ENCODE measurements around the gene CFAP61. TPM values are rescaled to one million over a fixed set of nuclear protein-coding genes. Genes with fewer than 3 reads are reported as not detected.

Gene CFAP61
- total RNA-seq, 6 donors from 2014 or later = 0.37 to 14.3 (median 6.1) TPM

DNA sequence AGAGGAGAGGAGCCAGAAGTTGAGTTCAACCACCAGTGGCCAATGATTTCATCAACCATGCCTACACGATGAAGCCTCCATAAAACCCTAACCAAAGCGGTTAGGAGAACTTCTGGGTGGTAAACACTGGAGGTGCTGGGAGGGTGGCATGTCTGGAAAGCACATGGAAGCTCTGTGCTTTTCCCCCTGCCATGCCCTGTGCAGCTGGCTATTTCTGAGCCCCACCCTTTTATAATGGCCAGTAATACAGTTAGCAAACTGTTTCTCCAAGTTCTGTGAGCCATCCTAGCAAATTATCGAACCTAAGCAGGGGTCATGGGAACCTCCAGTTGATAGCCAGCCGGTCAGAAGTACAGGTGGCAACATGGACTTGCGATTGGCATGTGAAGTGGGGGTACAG, 167.8 kb downstream of the CFAP61 start:
- ATAC-seq (ENCODE audit: low FRiP score in 2 of 2) (no peak), DNase-seq (no peak)
- WGBS, 2 donors = 72 to 86% methylated on average over 4 to 5 of the region's 5 CpGs
- no peaks in the 10 kb centered on the region for H3K36me3 ChIP-seq
- no peaks in the 10 kb centered on the region for H3K27me3 ChIP-seq
- no peaks in the 10 kb centered on the region for H3K9me3 ChIP-seq
- TF ChIP-seq POLR2AphosphoS5 (IDR thresholded peaks at IDR 0.05) (no peak), EP300 (IDR thresholded peaks at IDR 0.05) (no peak), POLR2A (IDR thresholded peaks at IDR 0.05) (no peak)
- no peak overlapping the region for H3K4me3 ChIP-seq
- no peak overlapping the region for H3K27ac ChIP-seq
- H3K4me1 ChIP-seq = no peaks in the 10 kb centered on the region

GRCh38 chr20:20223981-20224380, 171.6 kb downstream of the CFAP61 start:
- Histone ChIP-seq H3K27ac (no peak overlapping the region), H3K27me3 (no peaks in the 10 kb centered on the region), H3K9me3 (peaks cover 0 to 4% (median 0%) of the 10 kb centered on the region in 4 donors), H3K4me3 (no peak overlapping the region), H3K4me1 (no peaks in the 10 kb centered on the region), H3K36me3 (no peaks in the 10 kb centered on the region)
- ATAC-seq (ENCODE audit: low FRiP score in 2 of 2) (no peak), DNase-seq (no peak)
- WGBS, 2 donors = 84 to 93% methylated on average over 5 of the region's 5 CpGs
- no peak for TF ChIP-seq EP300 (IDR thresholded peaks at IDR 0.05)

DNA sequence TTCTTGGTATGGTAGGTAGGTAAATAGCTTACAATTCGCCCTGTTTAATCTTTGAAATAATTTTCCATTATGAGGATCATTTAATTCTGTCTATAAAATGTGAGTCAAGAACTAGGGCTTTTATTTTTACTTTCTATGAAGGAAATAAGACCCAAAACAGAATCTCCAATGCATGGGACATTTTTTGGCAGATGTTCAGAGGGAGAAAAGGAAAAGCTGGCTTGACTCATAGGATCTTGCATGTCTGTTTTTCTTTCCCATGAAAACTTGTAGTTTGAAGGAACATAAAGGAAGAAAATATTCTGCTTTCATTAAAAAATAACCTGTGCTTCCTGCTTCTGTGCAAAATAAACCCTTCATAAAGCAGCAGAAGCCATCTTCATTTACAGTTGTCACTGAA, 172.5 kb downstream of the CFAP61 start:
- H3K27ac ChIP-seq = no peak overlapping the region
- no peak for ATAC-seq (ENCODE audit: low FRiP score in 2 of 2)
- TF ChIP-seq POLR2AphosphoS5 (IDR thresholded peaks at IDR 0.05) = no peak
- TF ChIP-seq EP300 (IDR thresholded peaks at IDR 0.05) = no peak
- TF ChIP-seq POLR2A (IDR thresholded peaks at IDR 0.05) = no peak
- TF ChIP-seq CTCF (IDR thresholded peaks at IDR 0.05) = no peak
- no peak overlapping the region for H3K4me3 ChIP-seq
- DNase-seq = no peak
- no peaks in the 10 kb centered on the region for H3K27me3 ChIP-seq
- no peaks in the 10 kb centered on the region for H3K36me3 ChIP-seq
- 79 to 85% methylated on average over 1 of the region's 1 CpG for WGBS, 2 donors
- H3K9me3 ChIP-seq = peaks cover 0 to 4% (median 0%) of the 10 kb centered on the region in 4 donors
- no peaks in the 10 kb centered on the region for H3K4me1 ChIP-seq

- DNase-seq = no peak
- peaks cover 0 to 4% (median 0%) of the 10 kb centered on the region in 4 donors for H3K9me3 ChIP-seq
- 56 to 67% methylated on average over 6 of the region's 6 CpGs for WGBS, 2 donors
- no peak overlapping the region for H3K4me3 ChIP-seq
- TF ChIP-seq CTCF (IDR thresholded peaks at IDR 0.05) (no peak), POLR2A (IDR thresholded peaks at IDR 0.05) (no peak)
- no peaks in the 10 kb centered on the region for H3K36me3 ChIP-seq
- ATAC-seq (ENCODE audit: low FRiP score in 2 of 2) = no peak
- H3K27me3 ChIP-seq = no peaks in the 10 kb centered on the region
- no peak overlapping the region for H3K27ac ChIP-seq
- H3K4me1 ChIP-seq = no peaks in the 10 kb centered on the region
Observed at GRCh38 chr20:20225325-20226043, 173.2 kb downstream of the CFAP61 start.

GRCh38 chr20:20226554-20226953, 174.2 kb downstream of the CFAP61 start:
- no peaks in the 10 kb centered on the region for H3K27me3 ChIP-seq
- TF ChIP-seq POLR2A (IDR thresholded peaks at IDR 0.05) (no peak), CTCF (IDR thresholded peaks at IDR 0.05) (no peak), EP300 (IDR thresholded peaks at IDR 0.05) (no peak), POLR2AphosphoS5 (IDR thresholded peaks at IDR 0.05) (no peak)
- DNase-seq (no peak), ATAC-seq (ENCODE audit: low FRiP score in 2 of 2) (no peak)
- 85 to 88% methylated on average over 6 of the region's 6 CpGs for WGBS, 2 donors
- H3K27ac ChIP-seq = no peak overlapping the region
- H3K4me3 ChIP-seq = no peak overlapping the region
- no peaks in the 10 kb centered on the region for H3K4me1 ChIP-seq
- H3K36me3 ChIP-seq = no peaks in the 10 kb centered on the region
- H3K9me3 ChIP-seq = peaks cover 0 to 4% (median 0%) of the 10 kb centered on the region in 4 donors

GRCh38 chr20:20227013-20227571, 174.8 kb downstream of the CFAP61 start:
- H3K4me1 ChIP-seq = no peaks in the 10 kb centered on the region
- ATAC-seq (ENCODE audit: low FRiP score in 2 of 2) (no peak), DNase-seq (no peak)
- TF ChIP-seq CTCF (IDR thresholded peaks at IDR 0.05) (no peak), POLR2AphosphoS5 (IDR thresholded peaks at IDR 0.05) (no peak), EP300 (IDR thresholded peaks at IDR 0.05) (no peak), POLR2A (IDR thresholded peaks at IDR 0.05) (no peak)
- WGBS, 2 donors = 93 to 97% methylated on average over 2 of the region's 2 CpGs
- no peak overlapping the region for H3K4me3 ChIP-seq
- peaks cover 0 to 4% (median 0%) of the 10 kb centered on the region in 4 donors for H3K9me3 ChIP-seq
- no peaks in the 10 kb centered on the region for H3K27me3 ChIP-seq
- no peaks in the 10 kb centered on the region for H3K36me3 ChIP-seq
- H3K27ac ChIP-seq = no peak overlapping the region
